Small intestine (tissue), 16 donors: ENCODE results near the gene PTH2. TPM values are rescaled to one million over a fixed set of nuclear protein-coding genes. Genes with fewer than 3 reads are reported as not detected.

ENCODE experiments used
- DNase-seq, 2 donors: peaks; one replicate each; pipeline versions ENCODE4 v3.0.0 to v3.0.0-alpha.2; 2013
- FAIRE-seq: peaks from 2 replicates; lab custom pipeline; 2012; peaks lifted over from hg19 to GRCh38; lab: Jason Lieb, UNC
- H3K27ac ChIP-seq, 3 donors: one replicate each; pipeline ENCODE4 v1.5.1; 2013; ENCODE audit warnings: low read length in 2 of 3, mild to moderate bottlenecking in 2 of 3, control low read depth in 1 of 3, inconsistent platforms in 1 of 3, low read depth in 1 of 3, moderate library complexity in 1 of 3
- H3K27me3 ChIP-seq, 3 donors: one replicate each; pipeline ENCODE4 v1.6.1; 2013; ENCODE audit warnings: low read length in 3 of 3, inconsistent platforms in 1 of 3; ENCODE audit not compliant: control insufficient read depth in 3 of 3, insufficient read depth in 3 of 3
- H3K36me3 ChIP-seq, 3 donors: one replicate each; pipeline ENCODE4 v1.6.1; 2013; ENCODE audit warnings: low read length in 3 of 3, inconsistent platforms in 1 of 3, low read depth in 1 of 3, mild to moderate bottlenecking in 1 of 3, moderate library complexity in 1 of 3; ENCODE audit not compliant: control insufficient read depth in 3 of 3, insufficient read depth in 2 of 3
- H3K4me1 ChIP-seq, 3 donors: one replicate each; pipeline ENCODE4 v1.6.1; 2013; ENCODE audit warnings: low read length in 2 of 3, inconsistent platforms in 1 of 3, low read depth in 1 of 3, mild to moderate bottlenecking in 1 of 3, moderate library complexity in 1 of 3; ENCODE audit not compliant: control insufficient read depth in 3 of 3, insufficient read depth in 2 of 3
- H3K4me3 ChIP-seq, 3 donors: one replicate each; pipeline ENCODE4 v1.5.1; 2013; ENCODE audit warnings: low read length in 3 of 3, control low read depth in 1 of 3, inconsistent platforms in 1 of 3, low read depth in 1 of 3, mild to moderate bottlenecking in 1 of 3, moderate library complexity in 1 of 3
- H3K9me3 ChIP-seq, 2 donors: one replicate each; pipeline ENCODE4 v1.6.1; 2013; ENCODE audit warnings: low read depth in 1 of 2, low read length in 1 of 2; ENCODE audit not compliant: control insufficient read depth in 2 of 2, insufficient read depth in 1 of 2
- WGBS, 3 donors: extraction: QIAGEN DNeasy Blood & Tissue Kit; methylation state at CpG; one replicate each; pipeline ENCODE4 v1.1.7; 2013; 5-methylcytosine and 5-hydroxymethylcytosine counted together
- long read RNA-seq, 10 donors: transcript quantifications; one replicate each; lab custom pipeline, GENCODE V29; 2026
- polyA plus RNA-seq, 4 donors: library from polyadenylated mRNA; stranded (reverse) in 3 of 4; unstranded in 1 of 4; fragments of 200-250 nt in 3 of 4; fragments of 120-200 nt in 1 of 4; gene quantifications; one replicate each; pipeline versions ENCODE4 v1.2.1 to v1.2.3, GENCODE V29; 2013
- donor health status: healthy with polysubstance abuse.
- donor health status: control.
- donor health status: control.
- donor health status: Bipolar disorder and iron deficiency.
- donor health status: healthy.

Gene PTH2
- polyA plus RNA-seq, result not detected
- long read RNA-seq, donor 1, result 0 reads
- long read RNA-seq, donor 2, result 0 reads
- long read RNA-seq, donor 3, result 0 reads
- long read RNA-seq, donor 4, result 0 reads
- long read RNA-seq, donor 5, result 0 reads
- long read RNA-seq, donor 6, result 0 reads
- long read RNA-seq, donor 7, result 0 reads
- long read RNA-seq, donor 8, result 0 reads
- long read RNA-seq, donor 9, result 0 reads
- long read RNA-seq, donor 10, result 0 reads

- Histone ChIP-seq H3K4me1 (peaks cover 0 to 2% (median 0%) of the 10 kb centered on the region in 3 donors), H3K9me3 (peaks cover 0 to 2% of the 10 kb centered on the region in 2 donors), H3K4me3 (peak within 1 kb of the TSS in 1 of 3 donors; percentile 18), H3K27ac (no peak within 1 kb of the TSS), H3K36me3 (no peaks in the 10 kb centered on the region), H3K27me3 (peaks cover 20 to 100% (median 56%) of the 10 kb centered on the region in 3 donors)
- WGBS, 3 donors, result 9 to 14% (median 12%) methylated on average over 40 to 42 of the region's 42 CpGs
- no peak for DNase-seq
- FAIRE-seq, result no peak
Observed at GRCh38 chr19:49423071-49423984, at the start of gene PTH2. PTH2 (minus strand) TSS chr19:49423441; CDS start chr19:49423339, 102 bp downstream.

GRCh38 chr19:49472936-49473335, 49.7 kb upstream of the PTH2 start:
- DNase-seq (no peak), FAIRE-seq (no peak)
- peaks cover 0 to 13% (median 0%) of the 10 kb centered on the region in 3 donors for H3K4me1 ChIP-seq
- H3K4me3 ChIP-seq, result no peak overlapping the region
- 64 to 73% (median 71%) methylated on average over 9 of the region's 9 CpGs for WGBS, 3 donors
- no peaks in the 10 kb centered on the region for H3K9me3 ChIP-seq
- H3K36me3 ChIP-seq, result peaks cover 0 to 32% (median 0%) of the 10 kb centered on the region in 3 donors
- peak overlapping the region in 1 of 3 donors; percentile 55 for H3K27ac ChIP-seq
- peaks cover 0 to 6% (median 0%) of the 10 kb centered on the region in 3 donors for H3K27me3 ChIP-seq

GRCh38 chr19:49470615-49470978, 47.4 kb upstream of the PTH2 start:
- Histone ChIP-seq H3K36me3 (peaks cover 0 to 48% (median 4%) of the 10 kb centered on the region in 3 donors), H3K9me3 (no peaks in the 10 kb centered on the region), H3K4me3 (no peak overlapping the region), H3K4me1 (peaks cover 0 to 8% (median 0%) of the 10 kb centered on the region in 3 donors), H3K27ac (no peak overlapping the region), H3K27me3 (peaks cover 0 to 6% (median 0%) of the 10 kb centered on the region in 3 donors)
- DNase-seq (no peak), FAIRE-seq (no peak)
- 67 to 79% (median 71%) methylated on average over 8 of the region's 8 CpGs for WGBS, 3 donors

GRCh38 chr19:49469828-49470614, 46.8 kb upstream of the PTH2 start:
- Histone ChIP-seq H3K27ac (peak overlapping the region in 2 of 3 donors; percentile 28 to 51), H3K9me3 (no peaks in the 10 kb centered on the region), H3K4me1 (peaks cover 0 to 8% (median 0%) of the 10 kb centered on the region in 3 donors), H3K27me3 (peaks cover 0 to 6% (median 0%) of the 10 kb centered on the region in 3 donors), H3K4me3 (no peak overlapping the region), H3K36me3 (peaks cover 0 to 54% (median 7%) of the 10 kb centered on the region in 3 donors)
- DNase-seq (no peak), FAIRE-seq (no peak)
- WGBS, 3 donors, result 66 to 87% (median 71%) methylated on average over 25 of the region's 25 CpGs

GRCh38 chr19:49468746-49469447, 45.7 kb upstream of the PTH2 start:
- Histone ChIP-seq H3K27ac (peak overlapping the region; percentile 22 to 59 (median 34)), H3K4me1 (peaks cover 0 to 4% (median 0%) of the 10 kb centered on the region in 3 donors), H3K9me3 (no peaks in the 10 kb centered on the region), H3K27me3 (no peaks in the 10 kb centered on the region), H3K36me3 (peaks cover 0 to 65% (median 13%) of the 10 kb centered on the region in 3 donors), H3K4me3 (no peak overlapping the region)
- WGBS, 3 donors, result 50 to 66% (median 63%) methylated on average over 15 of the region's 15 CpGs
- FAIRE-seq (no peak), DNase-seq (peak in 1 of 2 donors; percentile 56)

- Histone ChIP-seq H3K36me3 (peaks cover 0 to 68% (median 13%) of the 10 kb centered on the region in 3 donors), H3K4me3 (no peak overlapping the region), H3K9me3 (no peaks in the 10 kb centered on the region), H3K27me3 (no peaks in the 10 kb centered on the region), H3K27ac (peak overlapping the region in 2 of 3 donors; percentile 34 to 59), H3K4me1 (no peaks in the 10 kb centered on the region)
- 89 to 91% (median 90%) methylated on average over 19 of the region's 19 CpGs for WGBS, 3 donors
- no peak for FAIRE-seq
- DNase-seq, result no peak
Observed at GRCh38 chr19:49468199-49468598, 45.0 kb upstream of the PTH2 start.

GRCh38 chr19:49465371-49465770, 42.1 kb upstream of the PTH2 start:
- Histone ChIP-seq H3K4me1 (no peaks in the 10 kb centered on the region), H3K27ac (no peak overlapping the region), H3K9me3 (no peaks in the 10 kb centered on the region), H3K4me3 (no peak overlapping the region), H3K27me3 (no peaks in the 10 kb centered on the region), H3K36me3 (peaks cover 0 to 78% (median 13%) of the 10 kb centered on the region in 3 donors)
- DNase-seq, result no peak
- no peak for FAIRE-seq
- WGBS, 3 donors, result 83 to 95% (median 92%) methylated on average over 1 to 3 of the region's 3 CpGs
